NB4 (cell line): ENCODE results near the gene CUX1.

ENCODE experiments used
- CTCF ChIP-seq: IDR thresholded peaks from one replicate; pipeline ENCODE4 v1.5.1; 2012; ENCODE audit warnings: low read depth, low read length
- MAX ChIP-seq: IDR thresholded peaks from 2 replicates; pipeline ENCODE4 v1.6.1; 2011; ENCODE audit warnings: low read depth, low read length

- TF ChIP-seq CTCF (no peak), MAX (no peak)
These were observed 126.6 kb downstream of the CUX1 start for GRCh38 chr7:101943889-101944600.
